GM10266 (cell line): ENCODE data around the gene NID2.

ENCODE experiments used
- DNase-seq: peaks from one replicate; pipeline ENCODE4 v3.0.0; 2012; ENCODE audit errors: extremely low spot score
- TF ChIP-seq, protein P1 (sequence below): IDR thresholded peaks from 2 replicates; pipeline ENCODE4 v1.5.1; 2012; ENCODE audit warnings: mild to moderate bottlenecking, low read depth; ENCODE audit not compliant: control insufficient read depth, insufficient read depth; ENCODE audit errors: missing control alignments

The NID2 gene

DNA sequence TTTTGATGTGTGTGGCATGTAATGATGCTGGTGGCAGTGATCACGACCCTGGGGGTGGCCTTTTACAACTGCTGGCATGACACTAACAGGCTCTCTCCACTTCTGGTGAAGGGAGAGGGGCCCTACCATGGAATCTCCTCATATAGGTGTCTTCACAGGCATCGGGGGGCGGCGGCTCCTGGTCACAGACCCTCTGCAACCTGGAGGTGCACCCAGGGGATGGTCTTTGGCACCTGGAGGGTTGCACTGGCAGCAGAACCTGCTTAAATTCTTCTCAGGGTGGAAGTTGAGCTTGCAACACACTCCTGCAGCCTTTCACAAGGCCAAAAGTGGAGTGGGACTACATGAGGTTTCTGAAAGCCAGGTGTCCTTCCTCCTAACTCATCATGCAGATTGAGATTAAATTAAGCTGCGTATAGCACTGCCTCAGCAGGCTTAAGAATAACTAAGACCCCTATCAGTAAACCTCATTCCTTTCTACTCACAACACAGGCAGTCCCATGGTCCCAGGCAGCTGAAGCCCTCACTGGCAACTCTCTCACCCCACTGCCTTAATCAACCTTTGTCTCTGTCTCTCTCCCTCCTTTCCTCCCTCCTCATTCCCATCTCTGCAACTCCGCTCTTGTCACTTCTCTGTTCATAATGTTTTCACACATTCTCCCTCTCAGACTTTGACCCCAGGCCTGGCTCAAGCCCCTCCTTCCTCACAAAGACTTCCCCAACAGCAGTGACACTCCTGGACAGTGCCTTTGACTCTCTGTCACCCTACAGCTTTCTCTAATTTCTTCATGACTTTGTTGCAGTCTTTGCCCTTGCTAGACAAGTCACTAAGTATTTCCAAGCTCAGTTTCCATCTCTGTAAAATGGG is 18.9 kb downstream of the NID2 start:
- TF ChIP-seq, protein P1, sequence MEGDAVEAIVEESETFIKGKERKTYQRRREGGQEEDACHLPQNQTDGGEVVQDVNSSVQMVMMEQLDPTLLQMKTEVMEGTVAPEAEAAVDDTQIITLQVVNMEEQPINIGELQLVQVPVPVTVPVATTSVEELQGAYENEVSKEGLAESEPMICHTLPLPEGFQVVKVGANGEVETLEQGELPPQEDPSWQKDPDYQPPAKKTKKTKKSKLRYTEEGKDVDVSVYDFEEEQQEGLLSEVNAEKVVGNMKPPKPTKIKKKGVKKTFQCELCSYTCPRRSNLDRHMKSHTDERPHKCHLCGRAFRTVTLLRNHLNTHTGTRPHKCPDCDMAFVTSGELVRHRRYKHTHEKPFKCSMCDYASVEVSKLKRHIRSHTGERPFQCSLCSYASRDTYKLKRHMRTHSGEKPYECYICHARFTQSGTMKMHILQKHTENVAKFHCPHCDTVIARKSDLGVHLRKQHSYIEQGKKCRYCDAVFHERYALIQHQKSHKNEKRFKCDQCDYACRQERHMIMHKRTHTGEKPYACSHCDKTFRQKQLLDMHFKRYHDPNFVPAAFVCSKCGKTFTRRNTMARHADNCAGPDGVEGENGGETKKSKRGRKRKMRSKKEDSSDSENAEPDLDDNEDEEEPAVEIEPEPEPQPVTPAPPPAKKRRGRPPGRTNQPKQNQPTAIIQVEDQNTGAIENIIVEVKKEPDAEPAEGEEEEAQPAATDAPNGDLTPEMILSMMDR: no peak
- no peak for DNase-seq

DNA sequence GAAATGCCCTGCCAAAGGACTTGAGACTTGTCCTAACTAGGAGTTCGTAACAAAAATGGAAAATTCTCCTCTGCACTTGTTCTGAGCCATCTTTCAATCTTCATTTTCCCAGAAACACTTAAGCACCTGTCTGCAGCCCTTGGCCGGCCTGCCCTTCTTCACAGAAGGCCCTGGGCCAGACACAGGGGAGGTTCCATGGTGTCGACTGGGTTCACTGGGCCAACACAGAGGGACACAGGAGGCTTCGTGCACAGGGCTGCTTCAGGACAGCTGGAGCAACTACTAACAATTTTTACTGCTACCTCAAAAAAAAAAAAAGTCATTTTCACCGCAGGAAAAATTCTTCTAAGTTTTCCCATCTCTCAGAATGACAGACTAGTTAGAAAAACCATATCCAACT is 19.6 kb downstream of the NID2 start:
- DNase-seq: no peak
- TF ChIP-seq, protein P1: no peak

DNA sequence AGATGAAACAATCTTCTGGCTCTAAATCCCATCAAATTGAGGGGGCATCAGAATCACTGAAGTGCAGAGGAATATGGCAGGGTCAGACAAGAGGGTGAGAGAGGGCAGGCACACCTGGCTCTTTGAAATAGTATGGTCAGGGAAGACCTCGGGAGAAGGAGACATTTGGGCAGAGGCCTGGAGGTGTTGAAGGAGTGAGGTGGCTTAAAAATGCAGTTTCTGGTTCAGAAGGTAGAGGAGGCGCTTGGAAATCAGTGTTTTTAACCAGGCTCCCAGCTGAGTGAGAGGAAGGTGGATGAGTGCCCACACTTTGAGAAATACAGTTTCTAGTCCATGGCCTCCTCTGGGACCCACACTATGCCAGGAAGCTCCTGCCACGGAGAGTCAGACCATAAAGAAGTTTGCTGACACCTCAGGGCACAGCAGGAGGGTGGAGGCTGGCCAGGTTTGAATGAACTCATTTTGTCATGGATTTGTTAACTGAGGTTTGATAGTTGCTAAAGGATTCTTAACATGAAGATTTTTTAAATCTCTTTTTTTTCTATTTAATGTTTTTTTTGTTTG is 20.1 kb downstream of the NID2 start:
- DNase-seq: no peak
- TF ChIP-seq, protein P1: no peak

DNA sequence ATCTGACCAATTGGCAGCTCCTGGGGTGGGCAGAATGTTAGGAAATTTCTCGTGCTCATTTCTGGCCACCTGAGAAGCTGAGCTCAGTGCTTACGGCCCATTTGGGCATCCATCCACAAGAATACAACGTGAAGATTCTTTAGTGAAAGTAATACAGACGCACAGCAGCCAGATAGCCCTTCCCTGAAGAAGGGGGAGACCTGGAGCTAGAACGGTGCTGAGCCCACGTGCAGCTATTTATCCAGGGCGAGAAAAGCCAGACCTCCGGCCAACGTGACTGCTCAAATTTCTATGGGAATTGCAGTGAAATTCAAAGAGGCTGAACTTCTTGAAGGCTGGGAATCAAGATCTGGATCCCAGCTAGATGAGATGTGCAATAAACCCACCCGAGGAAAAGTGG is 20.7 kb downstream of the NID2 start:
- TF ChIP-seq, protein P1: no peak
- DNase-seq: no peak

DNA sequence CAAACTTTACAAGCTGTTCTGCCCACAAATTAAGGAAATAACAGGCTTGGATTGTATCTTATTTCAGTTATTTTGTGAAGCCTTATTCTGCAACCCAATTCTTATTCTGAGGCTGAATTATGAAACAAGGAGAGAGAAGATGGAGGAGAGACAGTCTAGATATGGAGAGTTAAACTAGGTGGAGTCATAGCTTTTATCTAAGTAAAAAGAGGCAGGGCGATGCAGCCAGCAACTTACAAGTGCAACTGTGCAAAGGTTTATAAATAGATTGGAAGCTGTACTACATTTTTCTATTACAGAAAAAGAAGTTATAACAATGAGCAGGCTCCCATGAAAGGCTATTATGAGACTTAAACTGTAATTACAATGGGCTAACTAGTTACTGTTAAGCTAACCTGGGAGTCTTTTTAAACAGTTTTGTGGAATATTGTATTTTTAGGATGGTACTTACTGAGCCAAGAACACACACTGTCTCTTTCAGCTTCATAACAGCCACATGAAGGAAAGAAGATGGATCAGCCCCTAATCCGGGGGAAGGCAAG is 22.4 kb downstream of the NID2 start:
- TF ChIP-seq, protein P1: no peak
- DNase-seq: no peak

DNA sequence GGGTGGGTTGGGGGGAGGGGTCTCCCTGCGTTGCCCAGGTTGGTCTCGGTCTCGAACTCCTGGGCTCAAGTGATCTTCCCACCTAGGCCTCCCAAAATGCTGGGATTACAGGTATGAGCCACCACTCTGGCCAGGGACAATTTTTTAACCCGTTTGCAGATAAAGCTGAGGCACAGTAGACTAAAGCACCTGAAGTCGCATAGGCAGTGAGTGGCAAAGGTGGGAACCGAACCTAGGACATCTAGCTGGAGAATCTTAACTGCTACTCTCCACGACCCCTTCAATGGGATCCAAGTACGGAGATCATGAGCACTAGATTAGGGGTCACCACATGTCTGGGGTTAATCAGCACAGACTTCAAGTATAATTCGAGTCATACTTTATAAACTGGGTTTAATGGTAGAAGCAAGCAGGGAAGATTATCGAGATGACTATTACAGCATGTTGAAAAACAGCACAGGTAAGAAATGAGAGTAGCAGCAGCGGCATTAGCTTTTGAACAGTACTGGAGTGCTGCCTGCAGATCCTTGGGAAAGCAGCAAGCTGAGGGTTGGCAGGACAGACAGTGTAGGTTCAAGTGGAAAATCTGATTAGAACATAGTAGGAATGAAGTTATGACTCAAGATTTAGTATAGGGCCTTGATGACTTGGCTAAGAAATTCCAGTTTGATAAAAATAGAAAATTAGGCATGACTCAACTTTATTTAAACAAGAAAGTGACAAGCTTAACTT is 23.9 kb downstream of the NID2 start:
- TF ChIP-seq, protein P1: no peak
- DNase-seq: no peak

DNA sequence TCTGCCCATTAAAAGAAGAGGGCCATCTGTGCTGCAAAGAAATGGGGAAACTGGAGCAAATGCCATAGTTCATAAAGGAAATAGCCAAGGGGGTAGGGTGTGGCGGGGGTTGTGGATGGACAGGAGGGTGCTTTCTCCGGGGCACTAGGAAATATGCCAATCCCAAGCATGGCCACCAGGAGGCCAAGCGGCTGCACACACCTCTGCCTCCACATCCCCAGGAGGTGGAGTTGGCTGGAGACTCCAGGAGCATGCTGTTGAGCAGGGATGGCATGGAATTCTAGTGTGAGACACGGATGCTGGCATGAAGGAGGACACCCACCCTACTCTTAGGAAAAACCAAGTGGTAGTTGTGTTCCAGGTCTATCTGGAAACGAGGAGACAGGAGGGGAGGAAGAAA is 25.2 kb downstream of the NID2 start:
- TF ChIP-seq, protein P1: peak; percentile 51
- DNase-seq: peak; percentile 30
